ENCODE results near the gene CMTM7. TPM values are rescaled to one million over a fixed set of nuclear protein-coding genes. Genes with fewer than 3 reads are reported as not detected.

CMTM7 gene
- total and polyA plus RNA-seq, 2 of the 13 experiments (the other 11 are each of a cell fraction or from before 2014, with no cell fraction given) = 20.9 to 21.4 TPM

DNA sequence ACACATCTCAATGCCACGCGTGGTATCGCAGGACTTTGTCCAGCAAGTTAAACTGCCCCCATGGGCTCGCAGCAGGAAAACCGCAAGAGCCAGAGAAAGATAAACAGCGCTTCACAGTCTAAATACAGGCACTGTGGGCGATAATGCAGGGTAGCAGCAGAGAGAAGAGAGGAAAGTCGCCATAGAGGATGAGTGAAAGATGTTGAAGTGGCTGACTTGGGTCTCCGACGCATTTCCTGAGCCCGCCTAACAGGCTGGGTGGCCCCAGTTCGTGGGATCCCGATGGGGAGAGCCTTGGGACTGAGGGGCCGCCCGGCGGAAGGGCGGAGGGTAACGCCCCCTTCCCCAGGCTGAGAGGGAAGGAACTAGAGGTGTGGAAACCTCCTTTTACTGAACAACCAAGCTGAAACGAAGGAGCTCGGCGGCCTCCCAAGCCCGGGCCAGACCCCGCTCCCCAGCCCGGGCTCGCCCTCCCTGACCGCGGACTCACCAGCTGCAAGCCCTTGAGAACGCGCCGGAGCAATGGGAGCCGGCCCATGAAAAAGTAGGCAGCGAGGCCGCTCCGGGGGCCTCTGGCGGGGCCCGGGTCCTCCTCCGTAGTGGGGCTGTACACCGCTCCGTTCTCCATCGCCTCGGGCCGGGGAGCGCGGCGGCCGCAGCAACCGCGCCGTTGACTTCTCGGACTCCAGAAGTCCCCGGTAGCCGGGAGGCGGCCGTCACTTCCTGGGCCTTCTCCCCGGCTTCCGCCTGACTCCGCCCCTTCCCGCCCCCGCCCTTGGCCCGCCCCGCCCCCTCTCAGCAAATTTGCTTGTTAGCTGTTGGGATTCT, 110.7 kb downstream of the CMTM7 start, which contains the start of gene CMTM6 (continued):
- no peak for TF ChIP-seq NPAS2 (CRISPR knock-in tag; IDR thresholded peaks at IDR 0.05; ENCODE audit: borderline replicate concordance)
- TF ChIP-seq ZNF337 (CRISPR knock-in tag; IDR thresholded peaks at IDR 0.05; ENCODE audit: borderline replicate concordance, low read depth) = no peak
- TF ChIP-seq, protein P1, sequence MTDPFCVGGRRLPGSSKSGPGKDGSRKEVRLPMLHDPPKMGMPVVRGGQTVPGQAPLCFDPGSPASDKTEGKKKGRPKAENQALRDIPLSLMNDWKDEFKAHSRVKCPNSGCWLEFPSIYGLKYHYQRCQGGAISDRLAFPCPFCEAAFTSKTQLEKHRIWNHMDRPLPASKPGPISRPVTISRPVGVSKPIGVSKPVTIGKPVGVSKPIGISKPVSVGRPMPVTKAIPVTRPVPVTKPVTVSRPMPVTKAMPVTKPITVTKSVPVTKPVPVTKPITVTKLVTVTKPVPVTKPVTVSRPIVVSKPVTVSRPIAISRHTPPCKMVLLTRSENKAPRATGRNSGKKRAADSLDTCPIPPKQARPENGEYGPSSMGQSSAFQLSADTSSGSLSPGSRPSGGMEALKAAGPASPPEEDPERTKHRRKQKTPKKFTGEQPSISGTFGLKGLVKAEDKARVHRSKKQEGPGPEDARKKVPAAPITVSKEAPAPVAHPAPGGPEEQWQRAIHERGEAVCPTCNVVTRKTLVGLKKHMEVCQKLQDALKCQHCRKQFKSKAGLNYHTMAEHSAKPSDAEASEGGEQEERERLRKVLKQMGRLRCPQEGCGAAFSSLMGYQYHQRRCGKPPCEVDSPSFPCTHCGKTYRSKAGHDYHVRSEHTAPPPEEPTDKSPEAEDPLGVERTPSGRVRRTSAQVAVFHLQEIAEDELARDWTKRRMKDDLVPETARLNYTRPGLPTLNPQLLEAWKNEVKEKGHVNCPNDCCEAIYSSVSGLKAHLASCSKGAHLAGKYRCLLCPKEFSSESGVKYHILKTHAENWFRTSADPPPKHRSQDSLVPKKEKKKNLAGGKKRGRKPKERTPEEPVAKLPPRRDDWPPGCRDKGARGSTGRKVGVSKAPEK (CRISPR knock-in tag; IDR thresholded peaks at IDR 0.05; ENCODE audit: borderline replicate concordance) = no peak
- TF ChIP-seq ZNF879 (CRISPR knock-in tag; IDR thresholded peaks at IDR 0.05) = 0 out of 2 replicates have a peak, but pooled peaks have one; percentile 46
- TF ChIP-seq, protein P2, sequence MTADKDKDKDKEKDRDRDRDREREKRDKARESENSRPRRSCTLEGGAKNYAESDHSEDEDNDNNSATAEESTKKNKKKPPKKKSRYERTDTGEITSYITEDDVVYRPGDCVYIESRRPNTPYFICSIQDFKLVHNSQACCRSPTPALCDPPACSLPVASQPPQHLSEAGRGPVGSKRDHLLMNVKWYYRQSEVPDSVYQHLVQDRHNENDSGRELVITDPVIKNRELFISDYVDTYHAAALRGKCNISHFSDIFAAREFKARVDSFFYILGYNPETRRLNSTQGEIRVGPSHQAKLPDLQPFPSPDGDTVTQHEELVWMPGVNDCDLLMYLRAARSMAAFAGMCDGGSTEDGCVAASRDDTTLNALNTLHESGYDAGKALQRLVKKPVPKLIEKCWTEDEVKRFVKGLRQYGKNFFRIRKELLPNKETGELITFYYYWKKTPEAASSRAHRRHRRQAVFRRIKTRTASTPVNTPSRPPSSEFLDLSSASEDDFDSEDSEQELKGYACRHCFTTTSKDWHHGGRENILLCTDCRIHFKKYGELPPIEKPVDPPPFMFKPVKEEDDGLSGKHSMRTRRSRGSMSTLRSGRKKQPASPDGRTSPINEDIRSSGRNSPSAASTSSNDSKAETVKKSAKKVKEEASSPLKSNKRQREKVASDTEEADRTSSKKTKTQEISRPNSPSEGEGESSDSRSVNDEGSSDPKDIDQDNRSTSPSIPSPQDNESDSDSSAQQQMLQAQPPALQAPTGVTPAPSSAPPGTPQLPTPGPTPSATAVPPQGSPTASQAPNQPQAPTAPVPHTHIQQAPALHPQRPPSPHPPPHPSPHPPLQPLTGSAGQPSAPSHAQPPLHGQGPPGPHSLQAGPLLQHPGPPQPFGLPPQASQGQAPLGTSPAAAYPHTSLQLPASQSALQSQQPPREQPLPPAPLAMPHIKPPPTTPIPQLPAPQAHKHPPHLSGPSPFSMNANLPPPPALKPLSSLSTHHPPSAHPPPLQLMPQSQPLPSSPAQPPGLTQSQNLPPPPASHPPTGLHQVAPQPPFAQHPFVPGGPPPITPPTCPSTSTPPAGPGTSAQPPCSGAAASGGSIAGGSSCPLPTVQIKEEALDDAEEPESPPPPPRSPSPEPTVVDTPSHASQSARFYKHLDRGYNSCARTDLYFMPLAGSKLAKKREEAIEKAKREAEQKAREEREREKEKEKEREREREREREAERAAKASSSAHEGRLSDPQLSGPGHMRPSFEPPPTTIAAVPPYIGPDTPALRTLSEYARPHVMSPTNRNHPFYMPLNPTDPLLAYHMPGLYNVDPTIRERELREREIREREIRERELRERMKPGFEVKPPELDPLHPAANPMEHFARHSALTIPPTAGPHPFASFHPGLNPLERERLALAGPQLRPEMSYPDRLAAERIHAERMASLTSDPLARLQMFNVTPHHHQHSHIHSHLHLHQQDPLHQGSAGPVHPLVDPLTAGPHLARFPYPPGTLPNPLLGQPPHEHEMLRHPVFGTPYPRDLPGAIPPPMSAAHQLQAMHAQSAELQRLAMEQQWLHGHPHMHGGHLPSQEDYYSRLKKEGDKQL (CRISPR knock-in tag; IDR thresholded peaks at IDR 0.05; ENCODE audit: low read depth) = no peak
- TF ChIP-seq SRSF1 (optimal IDR thresholded peaks at IDR 0.05; ENCODE audit: low read depth, low read length) = peak; percentile 70
- no peak for TF ChIP-seq PCBP2 (optimal IDR thresholded peaks at IDR 0.05; ENCODE audit: low read depth, low read length, poor library complexity, severe bottlenecking)
- TF ChIP-seq CHCHD3 (CRISPR knock-in tag; IDR thresholded peaks at IDR 0.05) = no peak
- no peak for TF ChIP-seq ZNF232 (CRISPR knock-in tag; IDR thresholded peaks at IDR 0.05; ENCODE audit: borderline replicate concordance)
- TF ChIP-seq, protein P3, sequence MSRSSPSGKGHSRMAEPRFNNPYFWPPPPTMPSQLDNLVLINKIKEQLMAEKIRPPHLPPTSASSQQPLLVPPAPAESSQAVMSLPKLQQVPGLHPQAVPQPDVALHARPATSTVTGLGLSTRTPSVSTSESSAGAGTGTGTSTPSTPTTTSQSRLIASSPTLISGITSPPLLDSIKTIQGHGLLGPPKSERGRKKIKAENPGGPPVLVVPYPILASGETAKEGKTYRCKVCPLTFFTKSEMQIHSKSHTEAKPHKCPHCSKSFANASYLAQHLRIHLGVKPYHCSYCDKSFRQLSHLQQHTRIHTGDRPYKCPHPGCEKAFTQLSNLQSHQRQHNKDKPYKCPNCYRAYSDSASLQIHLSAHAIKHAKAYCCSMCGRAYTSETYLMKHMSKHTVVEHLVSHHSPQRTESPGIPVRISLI (CRISPR knock-in tag; IDR thresholded peaks at IDR 0.05; ENCODE audit: borderline replicate concordance) = no peak
- no peak for TF ChIP-seq MAFF (IDR thresholded peaks at IDR 0.05; ENCODE audit: low read depth, low read length)
- TF ChIP-seq, protein P4, sequence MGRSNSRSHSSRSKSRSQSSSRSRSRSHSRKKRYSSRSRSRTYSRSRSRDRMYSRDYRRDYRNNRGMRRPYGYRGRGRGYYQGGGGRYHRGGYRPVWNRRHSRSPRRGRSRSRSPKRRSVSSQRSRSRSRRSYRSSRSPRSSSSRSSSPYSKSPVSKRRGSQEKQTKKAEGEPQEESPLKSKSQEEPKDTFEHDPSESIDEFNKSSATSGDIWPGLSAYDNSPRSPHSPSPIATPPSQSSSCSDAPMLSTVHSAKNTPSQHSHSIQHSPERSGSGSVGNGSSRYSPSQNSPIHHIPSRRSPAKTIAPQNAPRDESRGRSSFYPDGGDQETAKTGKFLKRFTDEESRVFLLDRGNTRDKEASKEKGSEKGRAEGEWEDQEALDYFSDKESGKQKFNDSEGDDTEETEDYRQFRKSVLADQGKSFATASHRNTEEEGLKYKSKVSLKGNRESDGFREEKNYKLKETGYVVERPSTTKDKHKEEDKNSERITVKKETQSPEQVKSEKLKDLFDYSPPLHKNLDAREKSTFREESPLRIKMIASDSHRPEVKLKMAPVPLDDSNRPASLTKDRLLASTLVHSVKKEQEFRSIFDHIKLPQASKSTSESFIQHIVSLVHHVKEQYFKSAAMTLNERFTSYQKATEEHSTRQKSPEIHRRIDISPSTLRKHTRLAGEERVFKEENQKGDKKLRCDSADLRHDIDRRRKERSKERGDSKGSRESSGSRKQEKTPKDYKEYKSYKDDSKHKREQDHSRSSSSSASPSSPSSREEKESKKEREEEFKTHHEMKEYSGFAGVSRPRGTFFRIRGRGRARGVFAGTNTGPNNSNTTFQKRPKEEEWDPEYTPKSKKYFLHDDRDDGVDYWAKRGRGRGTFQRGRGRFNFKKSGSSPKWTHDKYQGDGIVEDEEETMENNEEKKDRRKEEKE (IDR thresholded peaks at IDR 0.05) = no peak
- TF ChIP-seq, protein P5, sequence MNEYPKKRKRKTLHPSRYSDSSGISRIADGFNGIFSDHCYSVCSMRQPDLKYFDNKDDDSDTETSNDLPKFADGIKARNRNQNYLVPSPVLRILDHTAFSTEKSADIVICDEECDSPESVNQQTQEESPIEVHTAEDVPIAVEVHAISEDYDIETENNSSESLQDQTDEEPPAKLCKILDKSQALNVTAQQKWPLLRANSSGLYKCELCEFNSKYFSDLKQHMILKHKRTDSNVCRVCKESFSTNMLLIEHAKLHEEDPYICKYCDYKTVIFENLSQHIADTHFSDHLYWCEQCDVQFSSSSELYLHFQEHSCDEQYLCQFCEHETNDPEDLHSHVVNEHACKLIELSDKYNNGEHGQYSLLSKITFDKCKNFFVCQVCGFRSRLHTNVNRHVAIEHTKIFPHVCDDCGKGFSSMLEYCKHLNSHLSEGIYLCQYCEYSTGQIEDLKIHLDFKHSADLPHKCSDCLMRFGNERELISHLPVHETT (CRISPR knock-in tag; conservative IDR thresholded peaks at IDR 0.05) = no peak
- no peak for TF ChIP-seq NBN (conservative IDR thresholded peaks at IDR 0.05)
